ENCODE data around the gene ARHGEF3.
A peak's percentile ranks its signal among the peaks of the same experiment; 100 is the strongest.

GRCh38 chr3:56683122-56683817 lies 118.5 kb downstream of the ARHGEF3 start, which contains the start of gene TASOR:
- peak; percentile 91 for TF ChIP-seq POLR2AphosphoS5 (IDR thresholded peaks at IDR 0.05)
- no peak for TF ChIP-seq CTCF (IDR thresholded peaks at IDR 0.05; ENCODE audit: poor library complexity, severe bottlenecking)
